Measurements from ENCODE around the gene MAT2A.

MAT2A gene

GRCh38 chr2:85506768-85507181, 32.2 kb upstream of the MAT2A start:
- no peak overlapping the region for H3K27ac ChIP-seq (ENCODE audit: low read length)
- H3K27me3 ChIP-seq (ENCODE audit: insufficient read depth, low read length), result no peaks in the 10 kb centered on the region
- H3K4me3 ChIP-seq (ENCODE audit: low read length), result no peak overlapping the region
- no peaks in the 10 kb centered on the region for H3K36me3 ChIP-seq (ENCODE audit: insufficient read depth, low read depth, low read length)
- H3K4me1 ChIP-seq (ENCODE audit: insufficient read depth, low read length), result no peaks in the 10 kb centered on the region
- no peaks in the 10 kb centered on the region for H3K9me3 ChIP-seq (ENCODE audit: insufficient read depth, low read depth, low read length)
- no peak overlapping the region for H3K9ac ChIP-seq (ENCODE audit: low read depth, low read length)

DNA sequence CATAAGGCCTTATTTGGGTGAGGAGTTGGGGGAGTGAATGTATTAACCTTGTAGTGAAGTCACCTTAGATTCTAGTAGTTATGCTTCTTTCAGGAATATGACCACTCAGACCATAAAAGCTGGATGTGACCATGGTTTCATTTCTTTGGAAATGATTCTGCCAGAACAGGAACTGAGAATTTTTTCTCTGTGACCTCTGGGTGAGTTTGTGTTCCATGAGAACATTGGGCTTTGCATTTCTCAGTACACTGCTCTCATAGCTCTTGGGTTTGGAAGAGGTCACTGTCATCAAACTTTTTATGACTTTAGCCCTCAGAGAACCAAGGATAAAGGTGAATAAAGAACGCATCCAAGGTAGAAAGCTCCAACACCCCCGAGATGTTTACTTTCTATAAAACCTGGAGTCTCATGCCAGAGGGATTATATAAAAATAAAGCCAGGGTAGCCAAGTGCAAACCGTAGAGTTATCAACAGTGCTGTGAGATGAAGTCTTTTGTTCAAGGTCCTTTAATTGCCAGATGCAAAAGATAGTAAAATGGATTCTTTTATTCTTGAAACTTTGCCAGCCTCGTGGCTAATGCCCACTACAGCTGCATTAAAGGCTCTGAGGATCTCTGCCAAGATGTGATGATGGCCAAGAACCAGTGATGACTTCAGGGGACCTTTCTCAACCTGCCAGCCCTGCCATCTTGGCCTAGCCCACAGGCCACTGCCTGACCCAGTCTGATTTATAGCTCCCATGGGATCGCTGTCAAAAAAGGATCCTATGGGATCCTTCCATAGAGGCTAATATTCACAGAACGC, 27.8 kb upstream of the MAT2A start:
- Histone ChIP-seq H3K36me3 (ENCODE audit: insufficient read depth, low read depth, low read length) (no peaks in the 10 kb centered on the region), H3K27ac (ENCODE audit: low read length) (no peak overlapping the region)

GRCh38 chr2:85514323-85514722, 24.6 kb upstream of the MAT2A start:
- H3K9me3 ChIP-seq (ENCODE audit: insufficient read depth, low read depth, low read length), result no peaks in the 10 kb centered on the region
- H3K27me3 ChIP-seq (ENCODE audit: insufficient read depth, low read length), result no peaks in the 10 kb centered on the region
- no peak overlapping the region for H3K9ac ChIP-seq (ENCODE audit: low read depth, low read length)
- no peaks in the 10 kb centered on the region for H3K4me1 ChIP-seq (ENCODE audit: insufficient read depth, low read length)
- H3K36me3 ChIP-seq (ENCODE audit: insufficient read depth, low read depth, low read length), result no peaks in the 10 kb centered on the region
- H3K4me3 ChIP-seq (ENCODE audit: low read length), result no peak overlapping the region
- no peak overlapping the region for H3K27ac ChIP-seq (ENCODE audit: low read length)

More for the DNA sequence above, 27.8 kb upstream of the MAT2A start:
- no peaks in the 10 kb centered on the region for H3K9me3 ChIP-seq (ENCODE audit: insufficient read depth, low read depth, low read length)
- no peak overlapping the region for H3K9ac ChIP-seq (ENCODE audit: low read depth, low read length)
- H3K27me3 ChIP-seq (ENCODE audit: insufficient read depth, low read length), result no peaks in the 10 kb centered on the region
- H3K4me1 ChIP-seq (ENCODE audit: insufficient read depth, low read length), result no peaks in the 10 kb centered on the region
- no peak overlapping the region for H3K4me3 ChIP-seq (ENCODE audit: low read length)

DNA sequence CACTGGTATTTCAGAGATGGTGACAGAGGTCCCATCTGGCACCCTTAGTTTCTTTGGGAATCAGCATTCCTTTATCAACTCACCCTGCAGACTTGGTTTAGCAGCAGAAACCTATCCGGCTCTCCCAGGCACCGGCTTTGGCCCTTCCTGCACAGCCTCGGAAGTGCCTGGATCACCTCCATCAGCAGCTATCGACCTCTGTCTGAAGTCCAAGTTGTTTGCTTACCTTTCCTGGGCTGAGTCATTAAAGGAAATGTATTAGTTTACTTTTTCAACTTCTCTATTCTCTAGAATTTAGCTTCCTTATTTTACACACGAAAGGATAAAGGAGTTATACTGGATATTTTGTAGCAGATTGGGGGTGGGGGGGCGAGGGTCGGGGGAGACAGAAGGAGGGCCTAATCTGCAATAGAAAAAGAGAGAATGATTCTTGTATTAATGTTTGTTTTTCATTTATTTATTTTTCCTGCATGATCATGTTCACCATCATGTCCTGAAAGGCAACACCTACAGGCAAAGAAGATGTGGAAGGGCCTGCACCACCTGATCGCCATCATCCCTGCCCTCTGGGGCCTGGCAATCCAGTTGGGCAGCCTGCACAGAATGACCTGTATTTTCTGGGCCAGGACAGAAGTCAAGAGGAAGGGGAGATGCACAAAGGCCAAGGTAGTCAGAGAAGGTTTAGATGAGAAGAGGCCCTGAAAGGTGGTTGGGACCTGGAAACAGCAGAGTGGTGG, 22.1 kb upstream of the MAT2A start:
- Histone ChIP-seq H3K4me1 (ENCODE audit: insufficient read depth, low read length) (no peaks in the 10 kb centered on the region), H3K4me3 (ENCODE audit: low read length) (no peak overlapping the region), H3K27ac (ENCODE audit: low read length) (no peak overlapping the region), H3K36me3 (ENCODE audit: insufficient read depth, low read depth, low read length) (no peaks in the 10 kb centered on the region), H3K9me3 (ENCODE audit: insufficient read depth, low read depth, low read length) (no peaks in the 10 kb centered on the region), H3K9ac (ENCODE audit: low read depth, low read length) (no peak overlapping the region), H3K27me3 (ENCODE audit: insufficient read depth, low read length) (no peaks in the 10 kb centered on the region)

- Histone ChIP-seq H3K27me3 (ENCODE audit: insufficient read depth, low read length) (no peaks in the 10 kb centered on the region), H3K9me3 (ENCODE audit: insufficient read depth, low read depth, low read length) (no peaks in the 10 kb centered on the region), H3K9ac (ENCODE audit: low read depth, low read length) (no peak overlapping the region), H3K4me3 (ENCODE audit: low read length) (no peak overlapping the region), H3K36me3 (ENCODE audit: insufficient read depth, low read depth, low read length) (no peaks in the 10 kb centered on the region), H3K4me1 (ENCODE audit: insufficient read depth, low read length) (no peaks in the 10 kb centered on the region), H3K27ac (ENCODE audit: low read length) (no peak overlapping the region)
Observed at GRCh38 chr2:85522090-85522647, 16.8 kb upstream of the MAT2A start.

GRCh38 chr2:85523062-85523902, 15.7 kb upstream of the MAT2A start:
- Histone ChIP-seq H3K9me3 (ENCODE audit: insufficient read depth, low read depth, low read length) (no peaks in the 10 kb centered on the region), H3K27me3 (ENCODE audit: insufficient read depth, low read length) (no peaks in the 10 kb centered on the region), H3K36me3 (ENCODE audit: insufficient read depth, low read depth, low read length) (no peaks in the 10 kb centered on the region), H3K27ac (ENCODE audit: low read length) (no peak overlapping the region), H3K4me1 (ENCODE audit: insufficient read depth, low read length) (no peaks in the 10 kb centered on the region), H3K4me3 (ENCODE audit: low read length) (no peak overlapping the region), H3K9ac (ENCODE audit: low read depth, low read length) (no peak overlapping the region)

DNA sequence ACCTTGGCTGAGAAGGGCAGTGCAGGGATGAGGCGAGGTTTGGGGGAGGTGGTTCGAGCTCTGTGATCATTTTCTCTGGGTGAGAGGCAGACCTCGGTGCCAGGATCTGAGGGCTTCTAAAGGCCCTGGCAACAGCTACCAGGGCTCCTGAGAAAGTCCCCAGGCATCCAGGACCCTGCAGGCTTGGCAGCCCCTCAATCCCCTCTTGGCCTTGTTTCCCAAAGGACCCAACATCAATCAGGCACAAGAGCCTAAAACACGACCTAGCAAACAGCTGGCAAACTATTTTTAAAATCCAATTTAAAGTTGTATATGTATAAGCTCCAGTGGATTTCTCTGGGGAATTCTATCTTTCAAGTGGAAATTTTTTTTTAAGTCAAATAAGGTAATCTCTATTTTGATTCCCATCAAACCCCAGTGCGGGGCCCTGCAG, 15.0 kb upstream of the MAT2A start:
- Histone ChIP-seq H3K4me3 (ENCODE audit: low read length) (no peak overlapping the region), H3K4me1 (ENCODE audit: insufficient read depth, low read length) (no peaks in the 10 kb centered on the region), H3K36me3 (ENCODE audit: insufficient read depth, low read depth, low read length) (no peaks in the 10 kb centered on the region), H3K9me3 (ENCODE audit: insufficient read depth, low read depth, low read length) (no peaks in the 10 kb centered on the region), H3K9ac (ENCODE audit: low read depth, low read length) (no peak overlapping the region), H3K27me3 (ENCODE audit: insufficient read depth, low read length) (no peaks in the 10 kb centered on the region), H3K27ac (ENCODE audit: low read length) (no peak overlapping the region)

DNA sequence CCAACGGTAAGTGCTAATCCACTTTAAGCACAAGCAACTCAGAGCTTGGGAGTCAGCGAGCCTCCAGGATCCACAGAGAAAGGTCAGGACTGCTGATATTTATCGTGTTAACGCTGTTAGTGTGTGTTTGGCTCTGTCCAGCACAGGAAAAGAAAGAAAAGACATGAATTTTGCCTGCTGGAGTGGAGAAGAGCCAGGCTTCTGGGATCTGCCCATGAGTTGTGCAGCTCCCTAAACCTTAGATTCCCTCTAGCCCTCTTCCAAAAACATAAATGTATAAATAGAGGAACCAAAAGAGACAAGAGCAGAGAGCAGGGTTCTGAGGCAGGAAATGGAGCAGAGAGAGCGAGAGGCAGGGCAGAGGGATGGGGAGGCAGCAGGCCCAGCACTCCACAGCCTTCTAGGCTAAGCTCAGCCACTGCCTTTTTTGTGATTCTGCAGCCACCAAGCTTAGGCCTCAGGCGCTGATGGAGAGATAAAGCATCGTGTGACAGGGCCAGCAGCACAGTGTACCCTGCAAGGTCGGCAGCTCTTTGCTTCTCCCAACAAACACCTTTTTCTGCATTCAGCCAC, 14.5 kb upstream of the MAT2A start:
- Histone ChIP-seq H3K9me3 (ENCODE audit: insufficient read depth, low read depth, low read length) (no peaks in the 10 kb centered on the region), H3K36me3 (ENCODE audit: insufficient read depth, low read depth, low read length) (no peaks in the 10 kb centered on the region), H3K9ac (ENCODE audit: low read depth, low read length) (no peak overlapping the region), H3K4me1 (ENCODE audit: insufficient read depth, low read length) (no peaks in the 10 kb centered on the region), H3K4me3 (ENCODE audit: low read length) (no peak overlapping the region), H3K27me3 (ENCODE audit: insufficient read depth, low read length) (no peaks in the 10 kb centered on the region), H3K27ac (ENCODE audit: low read length) (no peak overlapping the region)

DNA sequence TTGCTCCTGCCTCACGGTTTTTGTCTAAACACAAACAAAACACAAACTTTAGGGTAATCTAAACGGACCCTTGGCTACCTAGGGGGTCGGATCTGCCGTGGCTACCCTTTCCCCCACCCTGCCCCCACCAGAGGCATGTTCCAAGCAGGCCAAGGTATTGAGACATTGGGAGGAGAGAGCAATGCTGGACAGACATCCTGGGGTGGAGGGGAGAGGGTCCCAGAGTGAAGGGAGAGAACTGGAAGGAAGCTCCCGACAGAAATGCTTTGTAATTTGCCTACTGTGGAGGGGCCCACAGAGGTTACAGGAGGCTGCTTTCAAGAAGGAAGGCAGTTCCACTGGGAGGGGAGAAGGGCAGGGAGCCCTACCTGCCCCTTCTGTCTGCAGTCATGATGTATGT, 13.9 kb upstream of the MAT2A start:
- H3K4me1 ChIP-seq (ENCODE audit: insufficient read depth, low read length), result no peaks in the 10 kb centered on the region
- no peak overlapping the region for H3K4me3 ChIP-seq (ENCODE audit: low read length)
- H3K9ac ChIP-seq (ENCODE audit: low read depth, low read length), result no peak overlapping the region
- H3K9me3 ChIP-seq (ENCODE audit: insufficient read depth, low read depth, low read length), result no peaks in the 10 kb centered on the region
- no peaks in the 10 kb centered on the region for H3K27me3 ChIP-seq (ENCODE audit: insufficient read depth, low read length)
- H3K36me3 ChIP-seq (ENCODE audit: insufficient read depth, low read depth, low read length), result no peaks in the 10 kb centered on the region
- no peak overlapping the region for H3K27ac ChIP-seq (ENCODE audit: low read length)

- Histone ChIP-seq H3K27me3 (ENCODE audit: insufficient read depth, low read length) (no peaks in the 10 kb centered on the region), H3K4me1 (ENCODE audit: insufficient read depth, low read length) (no peaks in the 10 kb centered on the region), H3K27ac (ENCODE audit: low read length) (no peak overlapping the region), H3K9ac (ENCODE audit: low read depth, low read length) (no peak overlapping the region), H3K9me3 (ENCODE audit: insufficient read depth, low read depth, low read length) (no peaks in the 10 kb centered on the region), H3K36me3 (ENCODE audit: insufficient read depth, low read depth, low read length) (no peaks in the 10 kb centered on the region), H3K4me3 (ENCODE audit: low read length) (no peak overlapping the region)
Observed at GRCh38 chr2:85525567-85525966, 13.4 kb upstream of the MAT2A start.

GRCh38 chr2:85527787-85528186, 11.2 kb upstream of the MAT2A start:
- Histone ChIP-seq H3K27ac (ENCODE audit: low read length) (no peak overlapping the region), H3K9me3 (ENCODE audit: insufficient read depth, low read depth, low read length) (no peaks in the 10 kb centered on the region), H3K4me1 (ENCODE audit: insufficient read depth, low read length) (no peaks in the 10 kb centered on the region), H3K36me3 (ENCODE audit: insufficient read depth, low read depth, low read length) (no peaks in the 10 kb centered on the region), H3K27me3 (ENCODE audit: insufficient read depth, low read length) (no peaks in the 10 kb centered on the region), H3K9ac (ENCODE audit: low read depth, low read length) (no peak overlapping the region), H3K4me3 (ENCODE audit: low read length) (no peak overlapping the region)

All from iPS-20b (cell line).